Activated T-helper 1 cell treated with anti-CD3 and anti-CD28 coated beads, Interleukin-2, amount 50 U/mL, for 16 hours (primary cell): ENCODE measurements around the gene PCBD2.
"Not testable (repeated sequence)": the region's sequence is repeated elsewhere in the genome, so short reads cannot be mapped to it uniquely, and the experiment has no call there.

Experiments used
- DNase-seq, 2 donors: peaks; one replicate each; pipeline ENCODE4 v3.0.0-alpha.2; 2020; ENCODE audit warnings: low read depth in 1 of 2, low spot score in 1 of 2

The PCBD2 gene

DNA sequence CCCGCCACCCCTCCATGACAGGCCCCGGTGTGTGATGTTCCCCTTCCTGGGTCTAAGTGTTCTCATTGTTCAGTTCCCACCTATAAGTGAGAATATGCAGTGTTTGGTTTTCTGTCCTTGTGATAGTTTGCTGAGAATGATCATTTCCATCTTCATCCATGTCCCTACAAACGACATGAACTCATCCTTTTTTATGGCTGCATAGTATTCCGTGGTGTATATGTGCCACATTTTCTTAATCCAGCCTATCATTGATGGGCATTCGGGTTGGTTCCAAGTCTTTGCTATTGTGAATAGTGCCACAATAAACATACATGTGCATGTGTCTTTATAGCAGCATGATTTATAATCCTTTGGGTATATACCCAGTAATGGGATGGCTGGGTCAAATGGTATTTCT lies 93.1 kb downstream of the PCBD2 start:
- DNase-seq = not testable (repeated sequence)

DNA sequence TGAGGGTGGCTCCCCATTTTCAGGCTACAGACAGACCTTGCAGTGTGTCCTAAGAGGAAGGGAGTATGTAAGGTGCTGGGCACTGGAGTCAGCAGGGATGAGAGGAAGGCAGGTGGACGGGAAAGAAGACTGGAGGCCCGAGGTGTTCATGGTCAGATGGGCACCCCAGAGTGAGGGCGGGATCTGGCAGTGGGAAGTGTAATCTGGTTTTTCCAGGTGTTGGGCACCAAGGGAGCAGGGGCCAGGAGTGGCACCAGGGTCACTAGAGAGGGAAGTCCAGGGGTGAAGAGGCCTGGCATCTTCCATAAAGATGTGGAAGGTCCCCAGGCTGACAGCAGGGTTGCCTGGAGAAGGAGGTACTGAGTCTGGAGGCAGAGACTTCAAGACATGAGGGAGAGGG lies 99.4 kb downstream of the PCBD2 start:
- DNase-seq = no peak

DNA sequence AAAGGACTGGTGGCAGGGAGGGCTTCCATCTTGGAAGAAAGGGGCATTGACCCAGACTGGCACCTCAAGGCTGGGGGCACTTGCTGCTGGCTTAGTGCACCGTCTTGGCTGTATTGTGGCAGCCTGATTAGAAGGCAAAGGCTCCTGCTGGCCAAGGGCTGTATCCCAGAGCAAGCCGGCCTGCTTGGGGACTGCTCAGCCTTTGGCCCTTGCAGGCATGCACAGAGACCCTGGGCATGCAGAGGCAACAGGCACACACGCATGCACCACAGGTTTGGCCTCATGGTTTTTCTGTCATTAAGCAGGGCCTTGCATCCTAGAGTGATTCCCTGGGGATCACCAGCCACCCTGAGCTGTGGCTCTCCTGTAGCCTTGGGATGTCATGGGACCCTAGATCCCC lies 100.1 kb downstream of the PCBD2 start:
- no peak for DNase-seq

DNA sequence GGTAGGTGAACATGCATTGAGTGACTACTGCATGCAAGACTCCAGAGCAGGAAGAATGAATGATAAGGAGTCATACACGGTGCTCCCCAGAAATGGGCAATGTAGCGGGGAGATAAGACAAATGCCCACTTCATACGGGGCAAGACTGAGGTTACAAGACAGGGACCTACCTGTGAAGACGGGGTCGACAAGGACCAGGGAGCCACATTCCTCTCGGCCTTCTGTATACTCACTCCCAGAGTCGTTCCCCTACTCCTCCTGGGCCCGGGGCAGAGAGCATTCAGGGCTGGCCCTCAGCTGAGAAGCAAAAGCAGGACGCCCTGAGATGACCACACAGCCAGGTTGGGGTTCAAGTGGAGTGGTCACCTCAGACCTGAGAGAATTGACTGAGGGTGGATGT lies 102.4 kb downstream of the PCBD2 start:
- no peak for DNase-seq

DNA sequence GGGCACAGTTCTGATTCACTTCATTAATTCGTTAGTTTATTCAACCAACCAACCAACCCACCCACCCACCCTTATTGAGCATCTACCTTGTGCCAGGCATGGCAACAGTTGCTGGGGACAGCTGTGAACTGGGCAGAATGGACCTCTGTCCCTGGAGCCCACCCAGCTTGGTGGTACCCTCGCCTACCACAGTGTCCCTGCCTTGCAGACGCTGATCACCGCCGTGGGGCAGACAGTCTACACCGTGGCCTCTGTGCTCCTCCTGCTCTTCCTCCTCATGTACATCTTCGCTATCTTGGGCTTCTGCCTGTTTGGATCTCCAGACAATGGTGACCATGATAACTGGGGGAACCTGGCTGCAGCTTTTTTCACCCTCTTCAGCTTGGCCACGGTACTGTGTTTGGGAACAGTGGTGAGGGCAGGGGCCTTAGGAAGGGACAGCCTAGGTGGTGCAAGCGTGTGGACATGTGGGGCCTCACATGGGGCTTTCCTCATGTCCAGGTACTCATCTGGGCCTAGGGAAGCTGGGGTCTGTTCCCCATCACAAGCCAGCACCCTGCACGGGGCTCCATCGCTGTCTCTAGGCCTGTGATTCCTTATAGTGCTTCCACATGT lies 102.9 kb downstream of the PCBD2 start:
- DNase-seq = no peak

DNA sequence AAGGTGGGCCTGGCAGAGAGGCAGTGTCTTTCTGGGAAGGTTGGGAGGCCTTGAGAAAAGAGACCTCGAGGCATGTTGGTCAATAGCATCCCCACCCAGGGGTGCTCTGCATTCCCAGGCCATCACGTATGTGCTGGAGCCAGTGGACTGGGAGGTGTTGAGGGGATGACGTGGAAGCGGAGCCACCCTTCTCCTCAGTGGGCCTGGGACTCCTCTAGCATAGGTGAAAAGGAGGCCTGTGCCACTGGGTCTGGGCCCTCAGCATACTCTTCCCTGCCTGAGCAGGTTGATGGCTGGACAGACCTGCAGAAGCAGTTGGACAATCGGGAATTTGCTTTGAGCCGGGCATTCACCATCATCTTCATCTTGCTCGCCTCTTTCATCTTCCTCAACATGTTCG lies 103.6 kb downstream of the PCBD2 start:
- no peak for DNase-seq

DNA sequence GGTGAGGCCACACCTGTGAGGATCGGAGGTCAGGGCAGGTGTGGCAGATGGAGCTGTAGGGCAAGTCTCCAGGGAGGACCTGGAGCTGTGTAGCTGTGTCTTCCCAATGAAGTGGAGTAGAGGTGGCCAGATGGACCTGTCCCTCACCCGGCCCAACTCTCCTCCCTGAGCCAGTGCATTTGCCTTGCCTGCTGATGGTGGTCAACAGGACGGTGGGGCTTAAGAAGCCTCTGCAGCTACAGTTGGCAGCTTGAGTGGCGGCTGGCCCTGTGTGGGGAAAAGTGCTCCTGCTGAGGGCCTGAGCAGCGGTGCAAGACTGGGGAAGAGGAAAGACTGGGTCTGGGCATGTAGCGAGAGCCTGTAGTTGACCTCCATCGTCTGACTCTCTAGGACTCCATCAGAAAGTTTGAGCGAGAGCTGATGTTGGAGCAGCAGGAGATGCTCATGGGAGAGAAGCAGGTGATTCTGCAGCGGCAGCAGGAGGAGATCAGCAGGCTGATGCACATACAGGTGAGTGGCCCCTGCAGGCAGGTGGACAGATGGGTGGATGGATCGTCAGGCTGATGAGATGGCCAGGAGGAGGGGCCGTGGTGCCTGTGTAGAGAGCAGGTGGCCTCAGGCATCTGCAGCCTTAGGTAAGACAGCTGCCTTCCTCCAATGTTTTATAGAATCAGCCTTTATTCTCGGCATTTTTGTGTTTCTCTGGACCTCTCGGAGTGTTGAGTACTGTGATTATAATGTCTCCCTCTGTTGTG lies 104.2 kb downstream of the PCBD2 start:
- no peak for DNase-seq

DNA sequence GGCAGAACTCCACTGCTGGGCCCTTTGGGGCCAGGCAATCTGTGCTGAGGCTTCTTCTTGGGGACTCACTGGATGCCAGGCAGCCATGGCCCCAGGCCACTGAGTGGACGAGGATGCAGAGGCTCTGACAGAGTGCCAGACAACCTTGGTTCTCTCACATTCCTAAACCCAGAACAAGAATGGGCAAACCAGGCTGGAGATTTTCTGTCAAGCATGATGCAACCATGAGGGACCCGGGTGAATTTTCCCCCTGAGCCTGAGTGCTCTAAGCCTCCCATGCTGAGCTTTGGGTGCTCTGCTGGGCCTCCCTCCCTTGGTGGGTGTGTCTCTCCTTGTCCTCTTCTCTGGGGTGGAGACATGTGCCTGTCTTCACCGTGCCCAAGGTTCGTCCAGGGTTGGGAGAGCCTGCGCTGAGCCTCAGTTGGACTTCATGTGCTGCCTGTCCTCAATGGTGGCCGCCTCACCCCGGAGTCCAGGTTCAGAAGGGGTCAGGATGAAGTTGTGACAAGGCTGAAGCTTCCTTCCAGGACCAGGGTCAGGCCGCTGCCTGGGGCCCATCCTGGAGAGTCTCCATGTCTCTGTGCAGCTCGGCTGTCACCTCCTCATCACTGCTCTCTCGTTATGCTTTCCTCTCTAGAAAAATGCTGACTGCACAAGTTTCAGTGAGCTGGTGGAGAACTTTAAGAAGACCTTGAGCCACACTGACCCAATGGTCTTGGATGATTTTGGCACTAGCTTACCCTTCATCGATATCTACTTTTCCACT lies 105.0 kb downstream of the PCBD2 start:
- DNase-seq = no peak

DNA sequence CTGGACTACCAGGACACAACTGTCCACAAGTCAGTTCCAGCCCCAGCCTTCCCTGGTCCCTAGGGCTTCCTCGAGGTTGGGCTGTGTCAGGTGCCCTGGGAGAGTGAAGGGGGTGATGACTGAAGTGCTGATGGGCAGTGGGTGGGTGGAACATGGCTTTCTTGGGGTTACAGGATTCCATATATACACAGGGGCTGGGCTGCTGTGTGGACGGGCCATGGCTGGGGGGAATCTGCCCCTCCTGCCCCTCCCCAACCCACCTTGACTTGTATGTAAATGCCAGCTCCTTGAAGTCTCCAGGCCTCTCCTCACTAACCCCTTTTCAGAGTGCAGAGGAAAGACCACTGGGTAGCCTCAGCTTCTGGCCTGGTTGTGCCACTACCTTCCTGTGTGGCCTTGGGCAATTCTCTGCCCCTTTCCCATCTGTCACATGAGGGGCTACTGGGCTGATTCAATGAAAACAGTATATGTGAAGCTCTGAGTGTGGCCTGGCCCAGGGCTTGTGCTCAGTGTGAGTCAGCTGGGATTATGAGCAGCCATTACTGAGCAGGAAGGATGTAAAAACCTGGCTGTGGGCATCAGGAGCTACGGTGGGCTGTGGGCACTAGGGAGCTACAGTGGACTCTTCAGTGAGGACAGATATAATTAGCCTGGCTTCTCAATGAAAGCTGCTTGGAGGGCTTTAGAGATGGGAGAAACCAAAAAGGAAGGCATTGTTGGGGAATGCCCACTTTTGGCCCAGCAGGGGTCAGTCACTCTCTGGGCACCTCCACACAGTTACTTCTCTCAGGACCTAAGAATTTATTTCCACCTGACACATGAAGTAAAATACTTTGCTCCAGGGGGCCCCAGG lies 105.8 kb downstream of the PCBD2 start:
- DNase-seq = no peak

DNA sequence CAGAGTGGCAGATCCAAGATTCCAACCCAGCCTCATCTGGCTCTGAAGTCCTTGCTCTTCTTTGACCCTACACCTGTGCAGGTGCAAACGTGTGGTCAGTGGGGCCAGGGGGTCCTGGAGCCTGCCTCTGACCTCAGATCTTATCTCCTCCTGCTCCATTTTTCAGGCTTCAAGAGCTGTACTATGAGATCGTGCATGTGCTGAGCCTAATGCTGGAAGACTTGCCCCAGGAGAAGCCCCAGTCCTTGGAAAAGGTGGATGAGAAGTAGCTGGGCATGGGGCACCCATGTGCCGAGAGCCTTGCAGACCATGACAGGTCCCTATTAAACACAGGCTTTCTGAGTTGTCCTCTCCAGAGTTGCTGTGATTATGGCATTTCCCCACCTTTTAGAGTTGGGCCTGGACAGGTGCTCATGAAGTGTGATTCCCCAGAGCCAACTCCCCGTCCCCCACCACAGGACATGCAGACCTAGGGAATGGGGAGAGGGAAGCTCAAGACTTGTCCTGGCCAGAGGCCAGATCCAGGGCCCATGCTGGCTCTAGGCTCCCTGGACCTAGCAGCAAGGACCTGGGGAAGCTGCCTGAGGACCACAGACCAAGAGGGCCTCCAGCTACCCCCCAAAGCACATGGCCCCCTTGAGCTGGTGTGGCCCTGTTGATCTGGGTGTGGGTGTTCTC lies 106.6 kb downstream of the PCBD2 start:
- no peak for DNase-seq

DNA sequence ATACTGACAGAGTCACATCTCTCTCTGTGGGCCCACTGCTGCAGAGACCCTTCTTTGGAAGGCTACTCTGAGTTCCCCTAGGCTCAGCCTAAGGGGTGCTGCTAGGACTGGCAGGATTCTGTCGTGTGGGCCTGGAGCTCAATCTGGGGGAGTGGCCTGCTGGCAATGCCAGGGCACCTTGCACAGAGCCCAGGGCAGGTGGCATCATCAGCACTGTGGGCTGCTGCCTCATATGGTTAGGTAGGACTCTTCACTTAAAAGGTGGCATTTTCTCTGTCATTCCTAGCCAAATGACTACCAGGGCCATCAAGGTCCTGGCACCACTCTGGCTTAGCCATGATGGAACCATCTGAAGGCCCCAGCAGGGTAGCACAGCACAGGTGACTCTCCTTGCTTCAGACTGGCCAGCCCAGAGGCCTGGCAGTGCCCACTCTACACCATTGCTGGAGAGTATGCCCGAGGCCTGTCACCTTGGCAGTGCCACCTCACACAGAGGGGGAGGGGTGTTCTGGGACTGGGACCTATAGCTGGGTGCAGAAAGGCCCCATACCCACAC lies 107.2 kb downstream of the PCBD2 start:
- DNase-seq = no peak
